GM10266 (cell line): ENCODE data around the gene FLACC1.
"Not testable (repeated sequence)": the region's sequence is repeated elsewhere in the genome, so short reads cannot be mapped to it uniquely, and the experiment has no call there.

ENCODE experiments used
- DNase-seq: peaks from one replicate; pipeline ENCODE4 v3.0.0; 2012; ENCODE audit errors: extremely low spot score
- CTCF ChIP-seq: IDR thresholded peaks from 2 replicates; pipeline ENCODE4 v1.5.1; 2012; ENCODE audit warnings: mild to moderate bottlenecking, low read depth; ENCODE audit not compliant: control insufficient read depth, insufficient read depth; ENCODE audit errors: missing control alignments

FLACC1 gene

DNA sequence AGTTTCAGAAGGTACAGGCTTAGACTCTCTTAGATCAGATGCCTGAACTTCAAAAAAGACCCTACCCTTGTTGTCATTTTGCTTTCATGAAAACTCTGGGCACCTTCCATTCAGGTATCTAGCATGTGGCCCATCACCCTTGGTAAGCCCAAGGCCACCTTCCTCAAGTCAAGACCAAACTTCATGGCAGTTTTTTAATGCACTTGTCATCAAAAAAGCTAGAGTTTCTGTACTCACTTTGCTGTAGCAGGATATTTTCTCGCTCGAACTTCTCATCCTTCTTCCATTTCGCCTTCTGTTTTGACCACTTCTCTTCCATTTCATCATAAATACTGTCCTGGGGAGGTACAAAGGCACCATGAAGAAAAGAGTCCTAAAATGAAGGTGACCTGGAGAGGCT is 48.2 kb downstream of the FLACC1 start:
- no peak for TF ChIP-seq CTCF
- DNase-seq = no peak

DNA sequence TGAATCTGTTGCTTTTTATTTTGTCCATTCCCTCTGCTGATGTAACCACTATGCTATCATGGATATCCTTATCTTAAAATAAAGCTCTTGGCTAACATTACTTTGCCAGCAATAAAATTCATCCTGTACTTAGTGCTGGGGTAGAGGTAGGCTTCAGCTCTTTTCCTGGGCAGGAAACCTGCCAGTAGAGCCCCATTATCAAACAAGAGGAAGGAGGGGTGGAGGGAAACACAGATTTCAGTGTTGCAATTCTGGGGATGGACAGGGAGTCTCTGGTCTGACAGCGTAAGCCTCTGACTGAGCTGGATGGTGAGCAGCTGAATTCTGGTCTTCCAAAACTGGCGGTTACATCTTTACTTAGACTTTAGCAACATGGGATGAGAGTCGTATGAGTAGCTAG is 49.3 kb downstream of the FLACC1 start:
- TF ChIP-seq CTCF = no peak

DNA sequence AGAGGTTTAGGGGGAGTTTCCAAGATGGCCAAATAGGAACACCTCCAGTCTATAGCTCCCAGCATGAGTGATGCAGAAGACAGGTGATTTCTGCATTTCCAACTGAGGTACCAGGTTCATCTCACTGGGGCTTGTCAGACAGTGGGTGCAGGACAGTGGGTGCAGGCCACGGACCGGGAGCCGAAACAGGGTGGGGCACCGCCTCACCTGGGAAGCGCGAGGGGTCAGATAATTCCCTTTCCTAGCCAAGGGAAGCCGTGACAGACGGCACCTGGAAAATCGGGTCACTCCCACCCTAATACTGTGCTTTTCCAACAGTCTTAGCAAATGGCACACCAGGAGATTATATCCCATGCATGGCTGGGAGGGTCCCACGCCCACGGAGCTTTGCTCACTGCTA is 57.2 kb downstream of the FLACC1 start:
- DNase-seq = not testable (repeated sequence)

More for the DNA sequence above, 49.3 kb downstream of the FLACC1 start:
- no peak for DNase-seq

- DNase-seq = no peak
Observed at GRCh38 chr2:201298462-201299052, 58.6 kb downstream of the FLACC1 start.

GRCh38 chr2:201290457-201291148 is 66.5 kb downstream of the FLACC1 start:
- not testable (repeated sequence) for DNase-seq

More at GRCh38 chr2:201298462-201299052, 58.6 kb downstream of the FLACC1 start:
- no peak for TF ChIP-seq CTCF

GRCh38 chr2:201285499-201285898 is 71.6 kb downstream of the FLACC1 start:
- TF ChIP-seq CTCF = no peak
- no peak for DNase-seq

DNA sequence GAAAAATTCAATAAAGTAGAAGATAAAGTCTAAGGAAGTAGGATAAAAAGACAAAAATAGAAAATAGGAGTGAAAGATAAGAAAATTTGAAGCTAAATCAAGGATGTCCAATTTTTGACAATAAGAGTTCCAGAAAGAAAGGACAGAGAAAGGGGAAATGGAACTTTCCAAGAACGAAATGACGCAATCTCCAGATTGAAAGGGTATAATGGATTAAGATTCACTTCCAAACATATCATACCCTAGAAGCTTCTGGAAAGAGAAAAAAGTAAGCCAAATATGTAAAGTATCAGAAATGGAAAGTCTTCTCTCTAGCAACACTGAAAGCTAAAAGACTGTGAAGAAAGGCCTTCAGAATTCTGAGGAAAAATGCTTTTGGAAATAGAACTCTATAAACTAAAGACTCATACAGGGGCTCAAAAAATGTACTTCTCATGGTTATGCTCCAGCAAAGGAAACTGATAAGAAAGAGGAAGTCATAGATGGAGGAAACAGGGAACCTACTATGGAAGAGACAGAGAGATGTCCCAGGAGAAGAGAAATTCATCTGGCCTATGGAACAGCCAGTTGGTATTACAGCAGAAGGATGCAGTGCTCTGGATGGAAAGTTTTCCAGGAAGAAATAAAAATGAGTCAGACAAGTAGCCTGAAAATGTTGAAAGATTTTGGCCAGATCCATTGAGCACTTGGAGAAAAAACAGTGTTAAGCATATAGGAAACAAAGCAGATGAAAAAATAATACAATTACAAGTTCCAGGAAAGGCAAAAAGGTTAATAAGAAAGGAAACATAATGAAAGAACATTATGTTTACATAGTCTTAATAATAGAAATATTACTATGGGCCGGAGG is 76.7 kb downstream of the FLACC1 start:
- DNase-seq = no peak
- TF ChIP-seq CTCF = no peak

- TF ChIP-seq CTCF = no peak
- DNase-seq = no peak
Observed at GRCh38 chr2:201279079-201279478, 78.1 kb downstream of the FLACC1 start.
